Suprapubic skin (tissue), 4 donors: ENCODE results near the gene ADAMTS3.

Experiments
- EP300 ChIP-seq: sonication (generic); formaldehyde crosslinking; IDR thresholded peaks from one replicate; pipeline ENCODE4 v1.6.1; 2017; ENCODE audit warnings: antibody characterized with exemption
- POLR2A ChIP-seq, 2 donors: fragments of 450-650 bp; IDR thresholded peaks; one replicate each; pipeline ENCODE4 v1.6.1; 2017; ENCODE audit warnings: antibody characterized with exemption in 2 of 2, mild to moderate bottlenecking in 2 of 2, moderate library complexity in 2 of 2
- POLR2AphosphoS5 ChIP-seq, 3 donors: sonication (generic); formaldehyde crosslinking; IDR thresholded peaks; one replicate each; pipeline ENCODE4 v1.6.1; 2017; ENCODE audit warnings: antibody characterized with exemption in 3 of 3
- TF ChIP-seq, protein P1 (sequence below), 2 donors: fragments of 200-600 bp in 1 of 2; fragments of 450-650 bp in 1 of 2; sonication (generic) in 1 of 2; IDR thresholded peaks; one replicate each; pipeline ENCODE4 v1.5.1; 2016 to 2019; ENCODE audit warnings: antibody characterized with exemption in 2 of 2, mild to moderate bottlenecking in 1 of 2, moderate library complexity in 1 of 2

- TF ChIP-seq, protein P1, sequence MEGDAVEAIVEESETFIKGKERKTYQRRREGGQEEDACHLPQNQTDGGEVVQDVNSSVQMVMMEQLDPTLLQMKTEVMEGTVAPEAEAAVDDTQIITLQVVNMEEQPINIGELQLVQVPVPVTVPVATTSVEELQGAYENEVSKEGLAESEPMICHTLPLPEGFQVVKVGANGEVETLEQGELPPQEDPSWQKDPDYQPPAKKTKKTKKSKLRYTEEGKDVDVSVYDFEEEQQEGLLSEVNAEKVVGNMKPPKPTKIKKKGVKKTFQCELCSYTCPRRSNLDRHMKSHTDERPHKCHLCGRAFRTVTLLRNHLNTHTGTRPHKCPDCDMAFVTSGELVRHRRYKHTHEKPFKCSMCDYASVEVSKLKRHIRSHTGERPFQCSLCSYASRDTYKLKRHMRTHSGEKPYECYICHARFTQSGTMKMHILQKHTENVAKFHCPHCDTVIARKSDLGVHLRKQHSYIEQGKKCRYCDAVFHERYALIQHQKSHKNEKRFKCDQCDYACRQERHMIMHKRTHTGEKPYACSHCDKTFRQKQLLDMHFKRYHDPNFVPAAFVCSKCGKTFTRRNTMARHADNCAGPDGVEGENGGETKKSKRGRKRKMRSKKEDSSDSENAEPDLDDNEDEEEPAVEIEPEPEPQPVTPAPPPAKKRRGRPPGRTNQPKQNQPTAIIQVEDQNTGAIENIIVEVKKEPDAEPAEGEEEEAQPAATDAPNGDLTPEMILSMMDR (IDR thresholded peaks at IDR 0.05) = no peak
- no peak for TF ChIP-seq POLR2A (IDR thresholded peaks at IDR 0.05)
- no peak for TF ChIP-seq POLR2AphosphoS5 (IDR thresholded peaks at IDR 0.05)
- TF ChIP-seq EP300 = no peak
Observed at GRCh38 chr4:72320223-72320948, 248.6 kb downstream of the ADAMTS3 start.
